GM12878 (cell line): ENCODE data around the gene HLA-DMA. TPM values are rescaled to one million over a fixed set of nuclear protein-coding genes. Genes with fewer than 3 reads are reported as not detected.

Source experiments
- ATAC-seq: fragments of 200-7000 bp; cut with Tn5 transposase; 3 replicates; pipeline ENCODE4 v1.9.1; 2020; ENCODE audit warnings: mild to moderate bottlenecking, moderate library complexity
- BruUV-seq: library from RNA; stranded (reverse); fragments of 400-500 nt; replicated peaks from 2 replicates; lab custom pipeline; 2021; lab: Mats Ljungman, UMichigan
- CTCF ChIA-PET: fragments of 300-600 bp; sonication (Branson Sonifier 250); formaldehyde crosslinking; extraction: SDS; loops from one replicate; lab custom pipeline; 2021; ENCODE audit warnings: inconsistent platforms; lab: Yijun Ruan, JAX
- POLR2A ChIA-PET: fragments of 350-600 bp; formaldehyde crosslinking; extraction: SDS; loops from one replicate; lab custom pipeline; 2021; ENCODE audit warnings: inconsistent platforms; lab: Charles Lee
- RAD21 ChIA-PET: fragments of 300-600 bp; sonication (Branson Sonifier 250); formaldehyde crosslinking; loops from one replicate; lab custom pipeline; 2023; ENCODE audit warnings: antibody characterized with exemption; ENCODE audit not compliant: unreplicated experiment; lab: Charles Lee
- SMC1A ChIA-PET: fragments of 300-600 bp; sonication (Branson Sonifier 250); formaldehyde crosslinking; loops from one replicate; lab custom pipeline; 2023; ENCODE audit not compliant: unreplicated experiment, uncharacterized antibody; lab: Charles Lee
- DNase-seq: peaks from one replicate; pipeline ENCODE4 v3.0.0-alpha.2; 2011; ENCODE audit warnings: low read depth, low spot score
- FAIRE-seq: peaks from 3 replicates; lab custom pipeline; 2011; peaks lifted over from hg19 to GRCh38; lab: Jason Lieb, UNC
- H2AFZ ChIP-seq: 2 replicates; pipeline ENCODE4 v1.6.0; 2011; ENCODE audit warnings: low read depth, low read length, control low read depth; ENCODE audit not compliant: control insufficient read depth
- H3K27ac ChIP-seq: 2 replicates; pipeline ENCODE4 v1.5.1; 2011; ENCODE audit warnings: control low read depth; ENCODE audit not compliant: control insufficient read depth, insufficient read depth
- H3K27me3 ChIP-seq, 2 experiments: replicated peaks in 1 of 2; 2 replicates each; pipeline versions ENCODE4 v1.6.0 to v1.6.1; 2011; ENCODE audit warnings: low read length in 1 of 2; ENCODE audit not compliant: control insufficient read depth in 2 of 2, insufficient read depth in 2 of 2
- H3K36me3 ChIP-seq, 2 experiments: 2 replicates each; pipeline ENCODE4 v1.5.1; 2011; ENCODE audit warnings: low read length in 1 of 2; ENCODE audit not compliant: control insufficient read depth in 2 of 2, insufficient read depth in 2 of 2
- H3K4me1 ChIP-seq: 2 replicates; pipeline ENCODE4 v1.6.1; 2011; ENCODE audit warnings: mild to moderate bottlenecking, low read length, moderate library complexity, mixed read lengths; ENCODE audit not compliant: control insufficient read depth, insufficient read depth
- H3K4me2 ChIP-seq: 2 replicates; pipeline ENCODE4 v1.6.0; 2011; ENCODE audit warnings: control low read depth; ENCODE audit not compliant: control insufficient read depth, insufficient read depth
- H3K4me3 ChIP-seq: fragments of 200-600 bp; sonication (generic); 2 replicates; pipeline ENCODE4 v1.5.1; 2016
- H3K79me2 ChIP-seq: 2 replicates; pipeline ENCODE4 v1.6.0; 2011; ENCODE audit warnings: low read length; ENCODE audit not compliant: control insufficient read depth, insufficient read depth
- H3K9ac ChIP-seq: 2 replicates; pipeline ENCODE4 v1.8.0; 2011; ENCODE audit warnings: low read length, control low read depth, mixed read lengths; ENCODE audit not compliant: control insufficient read depth, insufficient read depth
- H3K9me3 ChIP-seq: replicated peaks from 3 replicates; pipeline ENCODE4 v1.5.1; 2011; ENCODE audit warnings: mild to moderate bottlenecking, low read length; ENCODE audit not compliant: control insufficient read depth, insufficient read depth
- H4K20me1 ChIP-seq: 2 replicates; pipeline ENCODE4 v1.6.0; 2011; ENCODE audit not compliant: control insufficient read depth, insufficient read depth
- ASH2L ChIP-seq: fragments of 300-600, 200-600 bp; sonication (generic); IDR thresholded peaks from 2 replicates; pipeline ENCODE4 v1.6.1; 2017; ENCODE audit warnings: low read depth, mild to moderate bottlenecking, borderline replicate concordance
- BCL3 ChIP-seq: IDR thresholded peaks from 2 replicates; pipeline ENCODE4 v1.6.1; 2011; ENCODE audit warnings: borderline replicate concordance, low read depth, mild to moderate bottlenecking, moderate library complexity, low read length; ENCODE audit not compliant: insufficient read depth, poor library complexity, severe bottlenecking
- CHD2 ChIP-seq: IDR thresholded peaks from 2 replicates; pipeline ENCODE4 v1.6.1; 2011; ENCODE audit warnings: low read depth, low read length, improper control_type of control experiment, borderline replicate concordance
- CREM ChIP-seq: IDR thresholded peaks from 2 replicates; pipeline ENCODE4 v1.6.1; 2014; ENCODE audit warnings: antibody characterized with exemption, low read depth
- E4F1 ChIP-seq: fragments of 450-650 bp; IDR thresholded peaks from 2 replicates; pipeline ENCODE4 v1.6.1; 2018; ENCODE audit warnings: borderline replicate concordance, mild to moderate bottlenecking; ENCODE audit not compliant: partially characterized antibody
- EED ChIP-seq: sonication (generic); IDR thresholded peaks from 2 replicates; pipeline ENCODE4 v1.6.1; 2016; ENCODE audit warnings: antibody characterized with exemption, low read depth
- ESRRA ChIP-seq: IDR thresholded peaks from 2 replicates; pipeline ENCODE4 v1.6.1; 2012; ENCODE audit warnings: mild to moderate bottlenecking, low read length, improper control_type of control experiment
- HSF1 ChIP-seq: fragments of 150-350 bp; IDR thresholded peaks from 2 replicates; pipeline ENCODE4 v1.6.1; 2014; ENCODE audit warnings: mild to moderate bottlenecking, low read depth, low read length
- MAX ChIP-seq: IDR thresholded peaks from 2 replicates; pipeline ENCODE4 v1.6.1; 2012; ENCODE audit warnings: low read depth, low read length, improper control_type of control experiment
- MEF2B ChIP-seq: fragments of 450-650 bp; IDR thresholded peaks from 2 replicates; pipeline ENCODE4 v1.6.1; 2018; ENCODE audit warnings: mild to moderate bottlenecking, moderate library complexity; ENCODE audit not compliant: partially characterized antibody, poor library complexity, severe bottlenecking
- RAD51 ChIP-seq: fragments of 450-650 bp; IDR thresholded peaks from 2 replicates; pipeline ENCODE4 v1.6.1; 2016; ENCODE audit warnings: moderate library complexity, mild to moderate bottlenecking, inconsistent platforms
- WGBS: methylation state at CpG from one replicate; pipeline ENCODE4 v1.1.6; 2016; ENCODE audit warnings: low lambda C conversion rate; ENCODE audit not compliant: insufficient replicate concordance, insufficient coverage; ENCODE audit errors: missing lambda C conversion rate; 5-methylcytosine and 5-hydroxymethylcytosine counted together
- in situ Hi-C: fragments of 300-500 bp; cut with MboI; formaldehyde crosslinking; loops from 9 replicates; pipeline ENCODE4 v1.14.3; 2018; ENCODE audit warnings: mixed read lengths
- intact Hi-C: fragments of 100-400 bp; cut with micrococcal nuclease; formaldehyde crosslinking; loops from one replicate; pipeline ENCODE4 v1.14.2; 2022; ENCODE audit not compliant: unreplicated experiment
- polyA plus RNA-seq, 11 experiments: library from polyadenylated mRNA; depleted of rRNA in 4 of 11; unstranded in 6 of 11; stranded (reverse) in 5 of 11; fragments of >200 nt; fragmentation: Nextera tagmentation in 4 of 11; fragmentation: Illumina TruSeq in 1 of 11; extraction: Ambion mirVana in 4 of 11; extraction: Trizol in 1 of 11; gene quantifications; 1 replicate in 1 of 11; 2 replicates in 10 of 11; pipeline versions ENCODE4 v1.2.1 to v1.2.3, GENCODE V29; 2011 to 2016; ENCODE audit warnings: inconsistent platforms in 2 of 11, missing spikeins in 2 of 11, low read depth in 1 of 11
- total RNA-seq, 4 experiments: library from RNA; depleted of rRNA in 3 of 4; stranded (reverse); fragments of >200 nt in 3 of 4; fragmentation: Illumina TruSeq in 1 of 4; extraction: Trizol in 1 of 4; gene quantifications; 2 replicates each; pipeline versions ENCODE4 v1.2.1 to v1.2.3, GENCODE V29; 2013 to 2021

Gene HLA-DMA
- total and polyA plus RNA-seq, 10 of the 15 experiments (the other 5 are each of a cell fraction or from before 2014, with no cell fraction given): 177 to 552 (median 309) TPM

- Histone ChIP-seq H3K27me3 (no peaks in the 10 kb centered on the region), H3K27ac (no peak overlapping the region), H3K79me2 (no peaks in the 10 kb centered on the region), H3K36me3 (no peaks in the 10 kb centered on the region), H3K4me1 (no peaks in the 10 kb centered on the region), H3K9me3 (no peaks in the 10 kb centered on the region), H3K4me2 (no peak overlapping the region), H3K4me3 (no peak overlapping the region), H2AFZ (no peak overlapping the region), H3K9ac (no peak overlapping the region), H4K20me1 (no peaks in the 10 kb centered on the region)
- no TSS peak for BruUV-seq
- DNase-seq (no peak), FAIRE-seq (no peak), ATAC-seq (no peak)
- in situ Hi-C loops: no loop called here
- intact Hi-C loops: no loop called here
- TF ChIP-seq BCL3: no peak
- TF ChIP-seq ESRRA: no peak
- no peak for TF ChIP-seq RAD51
- no peak for TF ChIP-seq CREM
- no peak for TF ChIP-seq CHD2
- no peak for TF ChIP-seq ASH2L
- TF ChIP-seq EED: no peak
- TF ChIP-seq HSF1: no peak
- no peak for TF ChIP-seq MAX
- no peak for TF ChIP-seq E4F1
- TF ChIP-seq MEF2B: no peak
- 75% methylated on average over 9 of the region's 9 CpGs for WGBS
- ChIA-PET RAD21 (interaction anchor here (1.7 kb wide), 1 partner anchor 9 kb away, joined by 7 read pairs; no protein-coding TSS in a partner anchor), CTCF (interaction anchor here (0.8 to 1.6 kb wide), 4 partner anchors 9 to 60 kb away, joined by 3 to 14 read pairs (median 4); no protein-coding TSS in a partner anchor), POLR2A (interaction anchor here (0.6 to 0.7 kb wide), 2 partner anchors 67 to 78 kb away, joined by 4 read pairs; no protein-coding TSS in a partner anchor), SMC1A (interaction anchor here (1.0 to 1.7 kb wide), 4 partner anchors 9 to 107 kb away, joined by 3 to 9 read pairs (median 4); no protein-coding TSS in a partner anchor)
Measured at GRCh38 chr6:32993363-32993973, 40.6 kb upstream of the HLA-DMA start.
